Liver (tissue), 9 donors: ENCODE results near the gene DGKA. TPM values are rescaled to one million over a fixed set of nuclear protein-coding genes. Genes with fewer than 3 reads are reported as not detected.

ENCODE experiments used
- DNase-seq: peaks from one replicate; pipeline ENCODE4 v3.0.0-alpha.2; 2017; ENCODE audit warnings: low spot score
- H3K27ac ChIP-seq, 2 donors: one replicate each; pipeline ENCODE4 v1.7.0; 2013; ENCODE audit warnings: inconsistent platforms in 2 of 2, low read length in 2 of 2, control low read depth in 1 of 2, low read depth in 1 of 2, mild to moderate bottlenecking in 1 of 2
- H3K27me3 ChIP-seq, 4 donors: one replicate each; pipeline versions ENCODE4 v1.6.1 to v1.7.0; 2013; ENCODE audit warnings: low read length in 3 of 4, inconsistent platforms in 1 of 4, mild to moderate bottlenecking in 1 of 4, moderate library complexity in 1 of 4; ENCODE audit not compliant: control insufficient read depth in 4 of 4, insufficient read depth in 4 of 4
- H3K36me3 ChIP-seq, 4 donors: one replicate each; pipeline versions ENCODE4 v1.6.1 to v1.7.0; 2013; ENCODE audit warnings: low read length in 3 of 4, mild to moderate bottlenecking in 3 of 4, low read depth in 1 of 4, moderate library complexity in 1 of 4; ENCODE audit not compliant: control insufficient read depth in 4 of 4, insufficient read depth in 3 of 4
- H3K4me1 ChIP-seq, 4 donors: one replicate each; pipeline versions ENCODE4 v1.6.1 to v1.7.0; 2013; ENCODE audit warnings: low read length in 3 of 4, mild to moderate bottlenecking in 3 of 4, moderate library complexity in 1 of 4; ENCODE audit not compliant: control insufficient read depth in 4 of 4, insufficient read depth in 4 of 4
- H3K4me3 ChIP-seq, 3 donors: one replicate each; pipeline versions ENCODE4 v1.6.1 to v1.7.0; 2013; ENCODE audit warnings: low read length in 3 of 3, control low read depth in 1 of 3, low read depth in 1 of 3, mild to moderate bottlenecking in 1 of 3
- H3K9ac ChIP-seq, 2 donors: one replicate each; pipeline ENCODE4 v1.7.0; 2013; ENCODE audit warnings: low read length in 2 of 2, mild to moderate bottlenecking in 2 of 2, moderate library complexity in 2 of 2, control low read depth in 1 of 2, low read depth in 1 of 2
- H3K9me3 ChIP-seq, 4 donors: one replicate each; pipeline versions ENCODE4 v1.6.1 to v1.7.0; 2013; ENCODE audit warnings: low read length in 3 of 4; ENCODE audit not compliant: control insufficient read depth in 4 of 4
- EGR1 ChIP-seq, 2 donors: IDR thresholded peaks; 2 replicates each; pipeline ENCODE4 v1.6.1; 2016 to 2018; ENCODE audit warnings: antibody characterized with exemption in 2 of 2, low read depth in 2 of 2
- FOXA1 ChIP-seq: IDR thresholded peaks from 2 replicates; pipeline ENCODE4 v1.6.1; 2016; ENCODE audit warnings: antibody characterized with exemption
- FOXA2 ChIP-seq: IDR thresholded peaks from 2 replicates; pipeline ENCODE4 v1.6.1; 2016; ENCODE audit warnings: antibody characterized with exemption
- GABPA ChIP-seq, 2 donors: IDR thresholded peaks in 1 of 2; conservative IDR thresholded peaks in 1 of 2; 2 replicates each; pipeline ENCODE4 v1.6.1; 2016; ENCODE audit warnings: antibody characterized with exemption in 2 of 2, mild to moderate bottlenecking in 1 of 2, moderate library complexity in 1 of 2
- HNF4A ChIP-seq, 2 donors: conservative IDR thresholded peaks; 2 replicates each; pipeline ENCODE4 v1.6.1; 2016; ENCODE audit warnings: antibody characterized with exemption in 2 of 2, mild to moderate bottlenecking in 2 of 2
- HNF4G ChIP-seq: IDR thresholded peaks from 2 replicates; pipeline ENCODE4 v1.6.1; 2016; ENCODE audit warnings: antibody characterized with exemption
- JUND ChIP-seq, 2 donors: IDR thresholded peaks; 2 replicates each; pipeline ENCODE4 v1.6.1; 2016; ENCODE audit warnings: antibody characterized with exemption in 2 of 2
- NR2F2 ChIP-seq: IDR thresholded peaks from 2 replicates; pipeline ENCODE4 v1.6.1; 2016; ENCODE audit warnings: antibody characterized with exemption
- RAD21 ChIP-seq, 2 donors: IDR thresholded peaks; 2 replicates each; pipeline ENCODE4 v1.6.1; 2016; ENCODE audit warnings: antibody characterized with exemption in 2 of 2, mild to moderate bottlenecking in 2 of 2
- REST ChIP-seq: IDR thresholded peaks from 2 replicates; pipeline ENCODE4 v1.6.1; 2016; ENCODE audit warnings: antibody characterized with exemption, mild to moderate bottlenecking
- RXRA ChIP-seq, 2 donors: IDR thresholded peaks; 2 replicates each; pipeline ENCODE4 v1.6.1; 2017 to 2018; ENCODE audit warnings: antibody characterized with exemption in 2 of 2, mild to moderate bottlenecking in 1 of 2
- SP1 ChIP-seq: IDR thresholded peaks from 2 replicates; pipeline ENCODE4 v1.6.1; 2018; ENCODE audit warnings: antibody characterized with exemption, mild to moderate bottlenecking
- TAF1 ChIP-seq: conservative IDR thresholded peaks from 2 replicates; pipeline ENCODE4 v1.6.1; 2016; ENCODE audit warnings: antibody characterized with exemption, mild to moderate bottlenecking
- YY1 ChIP-seq: IDR thresholded peaks from 2 replicates; pipeline ENCODE4 v1.6.1; 2016; ENCODE audit warnings: antibody characterized with exemption, mild to moderate bottlenecking
- WGBS: extraction: QIAGEN DNeasy Blood & Tissue Kit; methylation state at CpG from one replicate; pipeline ENCODE4 v1.1.7; 2013; 5-methylcytosine and 5-hydroxymethylcytosine counted together
- polyA plus RNA-seq, 2 donors: library from polyadenylated mRNA; stranded (reverse) in 1 of 2; unstranded in 1 of 2; fragments of 200-250 nt in 1 of 2; fragments of >200 nt in 1 of 2; fragmentation: Nextera tagmentation in 1 of 2; extraction: Ambion mirVana in 1 of 2; gene quantifications; one replicate each; pipeline versions ENCODE4 v1.2.1 to v1.2.3, GENCODE V29; 2013 to 2015
- total RNA-seq, 2 donors: library from RNA; depleted of rRNA; stranded (reverse); fragments of >200 nt; gene quantifications; one replicate each; pipeline ENCODE4 v1.2.3, GENCODE V29; 2014
- TF ChIP-seq, protein P1 (sequence below): fragments of 150-350 bp; IDR thresholded peaks from 2 replicates; pipeline ENCODE4 v1.5.1; 2017; ENCODE audit warnings: improper control_type of control experiment, low read depth, low read length; ENCODE audit not compliant: missing input control
- TF ChIP-seq, protein P2 (sequence below): IDR thresholded peaks from 2 replicates; pipeline ENCODE4 v1.6.1; 2016; ENCODE audit warnings: antibody characterized with exemption
- TF ChIP-seq, protein P3 (sequence below): IDR thresholded peaks from 2 replicates; pipeline ENCODE4 v1.6.1; 2016; ENCODE audit warnings: antibody characterized with exemption
- TF ChIP-seq, protein P4 (sequence below): IDR thresholded peaks from 2 replicates; pipeline ENCODE4 v1.6.1; 2016; ENCODE audit warnings: antibody characterized with exemption
- donor health status: healthy.
- donor health status: healthy.
- donor health status: healthy.
- donor health status: healthy.
- donor health status: healthy.

DGKA gene
- total and polyA plus RNA-seq, 4 donors = 2.1 to 10.5 (median 5.1) TPM

- Histone ChIP-seq H3K36me3 (peaks cover 0 to 6% (median 1%) of the 10 kb centered on the region in 4 donors), H3K9me3 (no peaks in the 10 kb centered on the region), H3K27me3 (no peaks in the 10 kb centered on the region), H3K27ac (peak overlapping the region; percentile 92 to 96), H3K9ac (peak overlapping the region; percentile 83 to 97), H3K4me1 (peaks cover 5 to 30% (median 24%) of the 10 kb centered on the region in 4 donors), H3K4me3 (peak overlapping the region; percentile 84 to 98 (median 95))
- peak; percentile 86 to 94 for TF ChIP-seq GABPA (IDR thresholded peaks at IDR 0.05 in 1 of 2, conservative IDR thresholded peaks at IDR 0.05 in 1 of 2)
- no peak for TF ChIP-seq HNF4A (conservative IDR thresholded peaks at IDR 0.05)
- TF ChIP-seq RAD21 (IDR thresholded peaks at IDR 0.05) = peak in 1 of 2 donors; percentile 39
- TF ChIP-seq, protein P1, sequence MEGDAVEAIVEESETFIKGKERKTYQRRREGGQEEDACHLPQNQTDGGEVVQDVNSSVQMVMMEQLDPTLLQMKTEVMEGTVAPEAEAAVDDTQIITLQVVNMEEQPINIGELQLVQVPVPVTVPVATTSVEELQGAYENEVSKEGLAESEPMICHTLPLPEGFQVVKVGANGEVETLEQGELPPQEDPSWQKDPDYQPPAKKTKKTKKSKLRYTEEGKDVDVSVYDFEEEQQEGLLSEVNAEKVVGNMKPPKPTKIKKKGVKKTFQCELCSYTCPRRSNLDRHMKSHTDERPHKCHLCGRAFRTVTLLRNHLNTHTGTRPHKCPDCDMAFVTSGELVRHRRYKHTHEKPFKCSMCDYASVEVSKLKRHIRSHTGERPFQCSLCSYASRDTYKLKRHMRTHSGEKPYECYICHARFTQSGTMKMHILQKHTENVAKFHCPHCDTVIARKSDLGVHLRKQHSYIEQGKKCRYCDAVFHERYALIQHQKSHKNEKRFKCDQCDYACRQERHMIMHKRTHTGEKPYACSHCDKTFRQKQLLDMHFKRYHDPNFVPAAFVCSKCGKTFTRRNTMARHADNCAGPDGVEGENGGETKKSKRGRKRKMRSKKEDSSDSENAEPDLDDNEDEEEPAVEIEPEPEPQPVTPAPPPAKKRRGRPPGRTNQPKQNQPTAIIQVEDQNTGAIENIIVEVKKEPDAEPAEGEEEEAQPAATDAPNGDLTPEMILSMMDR = peak; percentile 34
- TF ChIP-seq EGR1 (IDR thresholded peaks at IDR 0.05; ENCODE audit: low read depth in 2 of 2) = no peak
- no peak for TF ChIP-seq FOXA1
- peak; percentile 98 for TF ChIP-seq YY1
- TF ChIP-seq RXRA (IDR thresholded peaks at IDR 0.05) = peak in 1 of 2 donors; percentile 6
- TF ChIP-seq FOXA2 = no peak
- TF ChIP-seq, protein P2, sequence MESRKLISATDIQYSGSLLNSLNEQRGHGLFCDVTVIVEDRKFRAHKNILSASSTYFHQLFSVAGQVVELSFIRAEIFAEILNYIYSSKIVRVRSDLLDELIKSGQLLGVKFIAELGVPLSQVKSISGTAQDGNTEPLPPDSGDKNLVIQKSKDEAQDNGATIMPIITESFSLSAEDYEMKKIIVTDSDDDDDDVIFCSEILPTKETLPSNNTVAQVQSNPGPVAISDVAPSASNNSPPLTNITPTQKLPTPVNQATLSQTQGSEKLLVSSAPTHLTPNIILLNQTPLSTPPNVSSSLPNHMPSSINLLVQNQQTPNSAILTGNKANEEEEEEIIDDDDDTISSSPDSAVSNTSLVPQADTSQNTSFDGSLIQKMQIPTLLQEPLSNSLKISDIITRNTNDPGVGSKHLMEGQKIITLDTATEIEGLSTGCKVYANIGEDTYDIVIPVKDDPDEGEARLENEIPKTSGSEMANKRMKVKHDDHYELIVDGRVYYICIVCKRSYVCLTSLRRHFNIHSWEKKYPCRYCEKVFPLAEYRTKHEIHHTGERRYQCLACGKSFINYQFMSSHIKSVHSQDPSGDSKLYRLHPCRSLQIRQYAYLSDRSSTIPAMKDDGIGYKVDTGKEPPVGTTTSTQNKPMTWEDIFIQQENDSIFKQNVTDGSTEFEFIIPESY = peak; percentile 42
- peak; percentile 10 for TF ChIP-seq NR2F2
- TF ChIP-seq TAF1 = no peak
- TF ChIP-seq REST = peak; percentile 29
- peak; percentile 25 for TF ChIP-seq SP1
- TF ChIP-seq, protein P3, sequence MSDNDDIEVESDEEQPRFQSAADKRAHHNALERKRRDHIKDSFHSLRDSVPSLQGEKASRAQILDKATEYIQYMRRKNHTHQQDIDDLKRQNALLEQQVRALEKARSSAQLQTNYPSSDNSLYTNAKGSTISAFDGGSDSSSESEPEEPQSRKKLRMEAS = peak; percentile 71
- TF ChIP-seq JUND (IDR thresholded peaks at IDR 0.05) = no peak
- TF ChIP-seq, protein P4, sequence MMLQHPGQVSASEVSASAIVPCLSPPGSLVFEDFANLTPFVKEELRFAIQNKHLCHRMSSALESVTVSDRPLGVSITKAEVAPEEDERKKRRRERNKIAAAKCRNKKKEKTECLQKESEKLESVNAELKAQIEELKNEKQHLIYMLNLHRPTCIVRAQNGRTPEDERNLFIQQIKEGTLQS = no peak
- TF ChIP-seq HNF4G = no peak
- peak; percentile 92 for DNase-seq
- WGBS = under 1% methylated on average over 42 of the region's 42 CpGs
Measured at GRCh38 chr12:55926738-55927587, 4.0 kb upstream of the DGKA start.
